Transverse colon (tissue), 3 donors: ENCODE measurements around the gene RFPL1.

Experiments used
- EP300 ChIP-seq: sonication (generic); formaldehyde crosslinking; IDR thresholded peaks from one replicate; pipeline ENCODE4 v1.6.1; 2017; ENCODE audit warnings: antibody characterized with exemption, low read depth
- POLR2A ChIP-seq: fragments of 450-650 bp; IDR thresholded peaks from one replicate; pipeline ENCODE4 v1.6.1; 2016; ENCODE audit warnings: antibody characterized with exemption, mild to moderate bottlenecking, moderate library complexity
- TF ChIP-seq, protein P1 (sequence below), 5 experiments: fragments of 200-600 bp in 3 of 5; fragments of 450-650 bp in 2 of 5; sonication (generic) in 3 of 5; IDR thresholded peaks; 1 replicate in 2 of 5; 2 replicates in 3 of 5; pipeline ENCODE4 v1.5.1; 2016 to 2017; ENCODE audit warnings: antibody characterized with exemption in 5 of 5, inconsistent platforms in 3 of 5, mild to moderate bottlenecking in 2 of 5, moderate library complexity in 1 of 5

DNA sequence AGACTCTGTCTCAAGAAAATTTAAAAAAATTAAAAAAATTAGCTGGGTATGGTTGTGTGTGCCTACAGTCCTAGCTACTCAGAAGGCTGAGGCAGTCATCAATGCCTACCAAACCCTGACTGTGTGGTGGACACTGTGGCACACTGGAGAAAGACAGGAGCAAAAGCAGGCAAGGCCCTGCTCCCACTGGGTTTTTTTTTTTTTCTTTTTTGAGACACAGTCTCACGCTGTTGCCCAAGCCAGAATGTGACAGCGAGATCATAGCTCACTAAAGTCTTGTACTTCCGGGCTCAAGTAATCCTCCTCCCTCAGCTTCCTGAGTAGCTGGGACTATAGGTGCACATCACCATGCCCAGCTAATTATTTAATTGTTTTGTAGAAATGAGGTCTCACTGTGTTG, 46.3 kb downstream of the RFPL1 start:
- TF ChIP-seq, protein P1, sequence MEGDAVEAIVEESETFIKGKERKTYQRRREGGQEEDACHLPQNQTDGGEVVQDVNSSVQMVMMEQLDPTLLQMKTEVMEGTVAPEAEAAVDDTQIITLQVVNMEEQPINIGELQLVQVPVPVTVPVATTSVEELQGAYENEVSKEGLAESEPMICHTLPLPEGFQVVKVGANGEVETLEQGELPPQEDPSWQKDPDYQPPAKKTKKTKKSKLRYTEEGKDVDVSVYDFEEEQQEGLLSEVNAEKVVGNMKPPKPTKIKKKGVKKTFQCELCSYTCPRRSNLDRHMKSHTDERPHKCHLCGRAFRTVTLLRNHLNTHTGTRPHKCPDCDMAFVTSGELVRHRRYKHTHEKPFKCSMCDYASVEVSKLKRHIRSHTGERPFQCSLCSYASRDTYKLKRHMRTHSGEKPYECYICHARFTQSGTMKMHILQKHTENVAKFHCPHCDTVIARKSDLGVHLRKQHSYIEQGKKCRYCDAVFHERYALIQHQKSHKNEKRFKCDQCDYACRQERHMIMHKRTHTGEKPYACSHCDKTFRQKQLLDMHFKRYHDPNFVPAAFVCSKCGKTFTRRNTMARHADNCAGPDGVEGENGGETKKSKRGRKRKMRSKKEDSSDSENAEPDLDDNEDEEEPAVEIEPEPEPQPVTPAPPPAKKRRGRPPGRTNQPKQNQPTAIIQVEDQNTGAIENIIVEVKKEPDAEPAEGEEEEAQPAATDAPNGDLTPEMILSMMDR (IDR thresholded peaks at IDR 0.05) = no peak
- TF ChIP-seq POLR2A (no peak), EP300 (no peak)
